Bronchial epithelial cell (primary cell): ENCODE results near the gene GNPAT. TPM values are rescaled to one million over a fixed set of nuclear protein-coding genes. Genes with fewer than 3 reads are reported as not detected.
A peak's percentile ranks its signal among the peaks of the same experiment; 100 is the strongest.

Experiments
- DNase-seq: peaks from one replicate; pipeline ENCODE4 v3.0.0-alpha.2; 2010; ENCODE audit warnings: low read depth
- FAIRE-seq: peaks from 2 replicates; lab custom pipeline; 2011; peaks lifted over from hg19 to GRCh38; lab: Jason Lieb, UNC
- H3K27me3 ChIP-seq: 2 replicates; pipeline ENCODE4 v1.5.1; 2011; ENCODE audit warnings: low read length; ENCODE audit not compliant: control insufficient read depth, insufficient read depth
- H3K36me3 ChIP-seq: 2 replicates; pipeline ENCODE4 v1.5.1; 2011; ENCODE audit warnings: low read length; ENCODE audit not compliant: control insufficient read depth, insufficient read depth
- H3K4me3 ChIP-seq: 2 replicates; pipeline ENCODE4 v1.5.1; 2011; ENCODE audit warnings: mild to moderate bottlenecking, low read depth, low read length, control low read depth
- total RNA-seq: library from RNA; depleted of rRNA; stranded (reverse); fragments of >200 nt; gene quantifications from 2 replicates; pipeline ENCODE4 v1.2.1, GENCODE V29; 2014
- TF ChIP-seq, protein P1 (sequence below): IDR thresholded peaks from 2 replicates; pipeline ENCODE4 v1.5.1; 2011; ENCODE audit warnings: mild to moderate bottlenecking, moderate library complexity, low read length, control low read depth, inconsistent platforms; ENCODE audit not compliant: insufficient read depth, severe bottlenecking

GNPAT gene
- total RNA-seq, 1 donor from 2014 or later = 48.7 TPM

DNA sequence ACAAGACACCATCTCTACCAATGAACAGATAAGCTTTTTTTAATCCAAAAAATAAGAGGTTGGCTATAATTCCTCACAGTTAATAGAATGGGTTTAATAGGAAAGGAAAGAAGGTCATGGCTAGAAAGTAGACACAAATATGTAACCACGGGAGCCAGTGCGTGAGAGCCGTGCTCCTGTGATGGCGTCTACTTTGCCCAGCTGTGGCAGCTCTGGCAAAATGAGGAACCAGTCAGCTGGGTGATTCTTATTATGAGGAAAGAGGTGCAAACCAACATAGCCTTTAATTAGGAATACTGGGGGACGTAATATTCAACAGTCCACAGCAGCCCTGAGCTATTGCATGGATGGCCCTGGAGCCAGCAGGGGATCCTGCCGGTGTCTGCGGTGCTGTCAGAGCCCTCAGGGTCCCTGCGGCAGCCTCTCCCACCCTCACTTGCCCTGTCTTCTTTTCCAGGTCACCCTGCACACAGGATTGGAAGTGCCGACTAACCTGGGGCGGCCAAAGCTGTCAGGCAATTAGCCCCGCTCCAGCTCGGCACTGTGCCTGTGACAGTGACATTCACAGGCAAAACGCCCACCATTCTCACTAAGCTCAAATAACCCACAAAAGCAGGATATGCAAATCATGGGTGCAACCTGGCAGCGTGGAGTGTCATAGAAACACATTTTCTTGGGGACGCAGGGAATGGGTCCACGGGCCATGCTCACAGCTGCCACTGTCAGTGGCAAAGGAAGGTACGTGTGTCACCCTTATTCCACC is 25.9 kb upstream of the GNPAT start:
- DNase-seq (no peak), FAIRE-seq (no peak)
- Histone ChIP-seq H3K36me3 (no peaks in the 10 kb centered on the region), H3K4me3 (no peak overlapping the region), H3K27me3 (no peaks in the 10 kb centered on the region)
- TF ChIP-seq, protein P1, sequence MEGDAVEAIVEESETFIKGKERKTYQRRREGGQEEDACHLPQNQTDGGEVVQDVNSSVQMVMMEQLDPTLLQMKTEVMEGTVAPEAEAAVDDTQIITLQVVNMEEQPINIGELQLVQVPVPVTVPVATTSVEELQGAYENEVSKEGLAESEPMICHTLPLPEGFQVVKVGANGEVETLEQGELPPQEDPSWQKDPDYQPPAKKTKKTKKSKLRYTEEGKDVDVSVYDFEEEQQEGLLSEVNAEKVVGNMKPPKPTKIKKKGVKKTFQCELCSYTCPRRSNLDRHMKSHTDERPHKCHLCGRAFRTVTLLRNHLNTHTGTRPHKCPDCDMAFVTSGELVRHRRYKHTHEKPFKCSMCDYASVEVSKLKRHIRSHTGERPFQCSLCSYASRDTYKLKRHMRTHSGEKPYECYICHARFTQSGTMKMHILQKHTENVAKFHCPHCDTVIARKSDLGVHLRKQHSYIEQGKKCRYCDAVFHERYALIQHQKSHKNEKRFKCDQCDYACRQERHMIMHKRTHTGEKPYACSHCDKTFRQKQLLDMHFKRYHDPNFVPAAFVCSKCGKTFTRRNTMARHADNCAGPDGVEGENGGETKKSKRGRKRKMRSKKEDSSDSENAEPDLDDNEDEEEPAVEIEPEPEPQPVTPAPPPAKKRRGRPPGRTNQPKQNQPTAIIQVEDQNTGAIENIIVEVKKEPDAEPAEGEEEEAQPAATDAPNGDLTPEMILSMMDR = no peak

DNA sequence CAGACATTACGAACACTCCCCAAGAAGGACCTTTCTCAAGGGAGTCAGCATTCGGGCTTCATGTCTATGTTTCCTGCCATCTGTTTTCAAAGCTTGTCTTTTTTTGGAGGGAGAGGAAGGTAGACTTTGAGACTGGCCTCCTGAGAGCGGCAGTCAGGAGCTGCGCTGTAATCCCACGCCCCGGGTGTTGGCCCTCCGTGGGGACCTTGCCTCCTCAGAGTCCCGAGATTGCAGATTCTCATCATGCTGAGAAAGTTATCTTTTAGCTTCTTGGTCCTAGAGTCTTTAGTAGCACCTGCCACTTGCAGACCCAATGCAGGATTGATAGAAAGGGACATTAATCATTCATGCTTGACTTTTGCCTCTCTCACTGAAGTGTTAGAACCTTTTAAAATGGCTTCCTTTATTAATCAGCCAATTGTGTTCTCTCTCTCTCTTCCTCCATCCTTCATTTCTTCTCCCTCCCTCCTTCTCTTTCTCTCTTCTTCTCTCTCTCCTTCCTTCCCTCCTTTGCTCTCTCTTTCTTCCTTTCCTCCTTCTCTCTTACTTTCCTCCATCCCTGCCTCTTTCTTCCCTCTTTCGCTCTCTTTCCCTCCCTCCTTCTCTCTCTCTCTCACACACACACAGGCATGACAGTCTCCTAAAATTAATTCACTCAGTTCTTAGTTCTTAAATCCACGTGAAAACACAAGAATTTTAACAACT is 25.2 kb upstream of the GNPAT start:
- DNase-seq = no peak
- Histone ChIP-seq H3K4me3 (no peak overlapping the region), H3K27me3 (no peaks in the 10 kb centered on the region), H3K36me3 (no peaks in the 10 kb centered on the region)
- no peak for FAIRE-seq
- TF ChIP-seq, protein P1 = no peak

DNA sequence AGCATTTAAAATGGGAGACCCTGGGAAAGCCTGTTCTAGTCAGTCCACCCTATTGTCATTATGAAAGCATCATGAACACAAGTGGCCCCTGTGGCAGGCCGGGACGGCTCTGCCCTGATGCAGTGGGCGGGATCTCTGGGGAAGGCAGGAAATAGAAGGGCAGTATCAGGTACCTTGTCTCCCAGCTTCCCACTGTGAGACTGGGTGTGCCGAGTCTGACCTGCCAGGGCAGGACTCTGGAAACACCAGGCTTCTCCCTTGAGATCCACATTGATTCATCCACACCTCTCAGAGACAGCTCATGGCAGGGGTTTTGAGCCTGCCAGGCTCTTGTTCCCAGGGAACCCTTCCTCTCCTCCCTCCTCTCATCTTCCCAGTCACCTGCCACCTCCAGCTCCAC is 24.5 kb upstream of the GNPAT start:
- DNase-seq (peak; percentile 89), FAIRE-seq (no peak)
- TF ChIP-seq, protein P1 = no peak
- Histone ChIP-seq H3K36me3 (no peaks in the 10 kb centered on the region), H3K4me3 (no peak overlapping the region), H3K27me3 (no peaks in the 10 kb centered on the region)

DNA sequence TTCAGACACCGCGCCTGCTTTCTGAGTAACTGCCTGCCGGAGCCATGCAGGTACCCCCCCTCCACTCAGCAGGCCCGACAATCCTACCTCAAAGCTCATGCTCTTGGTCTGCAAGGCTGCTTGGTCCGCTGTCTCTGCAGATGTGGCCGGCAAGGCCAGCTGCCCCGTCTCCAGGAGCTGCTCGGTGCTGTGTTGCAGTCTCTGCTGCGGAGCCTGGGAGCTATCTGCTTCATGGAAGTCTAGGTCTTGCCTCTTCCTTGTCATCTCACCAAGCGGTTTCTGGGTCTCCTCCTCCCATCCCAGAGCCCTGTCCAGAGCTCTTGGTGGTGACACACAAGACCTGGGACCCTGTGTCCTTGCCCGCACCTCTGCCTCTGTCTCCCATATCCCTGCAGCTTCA is 24.0 kb upstream of the GNPAT start:
- FAIRE-seq (no peak), DNase-seq (no peak)

DNA sequence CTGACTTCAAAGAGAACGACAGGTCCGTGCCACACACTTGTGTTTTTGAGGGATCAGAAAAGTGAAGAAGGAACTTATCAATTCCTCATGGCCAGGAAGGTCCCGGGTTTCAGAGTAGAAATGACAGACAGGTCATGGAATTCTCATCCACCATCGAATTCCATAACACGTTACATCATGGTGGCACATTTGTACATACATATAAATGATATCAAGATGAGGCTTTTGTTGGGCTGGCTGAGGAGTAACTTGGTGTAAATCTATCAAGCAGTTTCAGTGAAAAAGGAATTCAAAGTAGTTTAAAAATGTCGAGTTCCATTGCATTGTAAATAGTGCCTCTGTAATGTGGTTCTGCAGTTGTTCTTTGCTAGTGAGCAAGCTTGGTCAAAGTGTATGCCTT is 22.9 kb upstream of the GNPAT start:
- Histone ChIP-seq H3K27me3 (no peaks in the 10 kb centered on the region), H3K4me3 (no peak overlapping the region), H3K36me3 (no peaks in the 10 kb centered on the region)
- TF ChIP-seq, protein P1 = no peak
- FAIRE-seq (no peak), DNase-seq (no peak)

More for the DNA sequence above, 24.0 kb upstream of the GNPAT start:
- Histone ChIP-seq H3K36me3 (no peaks in the 10 kb centered on the region), H3K27me3 (no peaks in the 10 kb centered on the region), H3K4me3 (no peak overlapping the region)
- TF ChIP-seq, protein P1 = no peak
